ENCODE measurements around the gene MPV17L.

DNA sequence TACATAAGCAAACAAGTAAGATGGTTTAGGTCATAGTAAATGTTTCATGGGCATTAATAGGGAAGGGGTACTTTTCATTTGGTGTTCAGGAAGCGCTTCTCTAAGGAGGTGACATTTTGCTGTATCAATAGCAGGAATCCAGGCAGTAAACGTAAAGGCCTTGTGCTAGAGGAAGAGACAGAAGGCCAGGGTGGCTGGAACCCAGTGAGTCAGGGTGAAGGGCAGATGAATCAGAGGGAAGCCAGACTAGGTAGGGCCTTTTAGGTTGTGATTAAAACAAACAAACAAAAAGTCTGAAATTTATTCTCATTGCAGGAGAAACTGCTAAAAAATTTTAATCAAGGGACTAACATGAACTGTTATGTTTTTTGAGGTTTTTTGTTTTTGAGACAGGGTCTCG is 45.3 kb downstream of the MPV17L start:
- TF ChIP-seq EP300 (IDR thresholded peaks at IDR 0.05) (no peak), POLR2AphosphoS5 (IDR thresholded peaks at IDR 0.05) (no peak)
- TF ChIP-seq, protein P1, sequence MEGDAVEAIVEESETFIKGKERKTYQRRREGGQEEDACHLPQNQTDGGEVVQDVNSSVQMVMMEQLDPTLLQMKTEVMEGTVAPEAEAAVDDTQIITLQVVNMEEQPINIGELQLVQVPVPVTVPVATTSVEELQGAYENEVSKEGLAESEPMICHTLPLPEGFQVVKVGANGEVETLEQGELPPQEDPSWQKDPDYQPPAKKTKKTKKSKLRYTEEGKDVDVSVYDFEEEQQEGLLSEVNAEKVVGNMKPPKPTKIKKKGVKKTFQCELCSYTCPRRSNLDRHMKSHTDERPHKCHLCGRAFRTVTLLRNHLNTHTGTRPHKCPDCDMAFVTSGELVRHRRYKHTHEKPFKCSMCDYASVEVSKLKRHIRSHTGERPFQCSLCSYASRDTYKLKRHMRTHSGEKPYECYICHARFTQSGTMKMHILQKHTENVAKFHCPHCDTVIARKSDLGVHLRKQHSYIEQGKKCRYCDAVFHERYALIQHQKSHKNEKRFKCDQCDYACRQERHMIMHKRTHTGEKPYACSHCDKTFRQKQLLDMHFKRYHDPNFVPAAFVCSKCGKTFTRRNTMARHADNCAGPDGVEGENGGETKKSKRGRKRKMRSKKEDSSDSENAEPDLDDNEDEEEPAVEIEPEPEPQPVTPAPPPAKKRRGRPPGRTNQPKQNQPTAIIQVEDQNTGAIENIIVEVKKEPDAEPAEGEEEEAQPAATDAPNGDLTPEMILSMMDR (IDR thresholded peaks at IDR 0.05): no peak

All from stomach (tissue), 4 donors.